ENCODE results near the gene AP1B1. TPM values are rescaled to one million over a fixed set of nuclear protein-coding genes. Genes with fewer than 3 reads are reported as not detected.

AP1B1 gene
- total RNA-seq, 1 experiment from 2014 or later, result 101 TPM

DNA sequence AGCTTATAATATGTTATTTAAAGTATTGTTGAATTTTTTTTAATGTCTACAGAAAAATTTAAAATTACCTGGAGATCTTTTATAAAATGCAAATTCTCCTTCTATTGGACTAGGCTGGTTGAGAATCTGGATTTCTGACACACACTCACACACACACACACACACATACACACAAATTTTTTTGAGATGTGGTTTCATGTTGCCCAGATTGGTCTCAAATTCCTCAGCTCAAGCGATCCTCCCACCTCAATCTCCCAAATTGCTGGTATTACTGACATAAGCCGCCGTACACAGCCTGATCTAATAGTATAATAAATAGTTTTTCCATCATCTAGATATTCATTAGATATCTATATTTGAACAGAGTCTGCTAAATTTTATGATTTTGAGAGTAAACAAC, 45.5 kb upstream of the AP1B1 start:
- no peaks in the 10 kb centered on the region for H3K36me3 ChIP-seq (ENCODE audit: control insufficient read depth, insufficient read depth, low read length)
- ChIA-PET POLR2A (no interaction called here), CTCF (no interaction called here)
- Mint-ChIP-seq H3K4me3 (ENCODE audit: unreplicated experiment) (no peak overlapping the region), H3K27ac (ENCODE audit: unreplicated experiment) (no peak overlapping the region), H3K36me3 (ENCODE audit: insufficient read depth, unreplicated experiment) (no peaks in the 10 kb centered on the region), H3K4me1 (ENCODE audit: low read depth, unreplicated experiment) (peaks cover 7% of the 10 kb centered on the region), H3K9me3 (ENCODE audit: unreplicated experiment) (no peaks in the 10 kb centered on the region), H3K27me3 (ENCODE audit: insufficient read depth, unreplicated experiment) (no peaks in the 10 kb centered on the region)
- intact Hi-C loops (cut with micrococcal nuclease; ENCODE audit: unreplicated experiment), result no loop called here
- H3K9me3 ChIP-seq, result no peaks in the 10 kb centered on the region
- BruUV-seq (replicated peaks), result no TSS peak
- H3K4me1 ChIP-seq, result peaks cover 16% of the 10 kb centered on the region
- TF ChIP-seq, protein P1, sequence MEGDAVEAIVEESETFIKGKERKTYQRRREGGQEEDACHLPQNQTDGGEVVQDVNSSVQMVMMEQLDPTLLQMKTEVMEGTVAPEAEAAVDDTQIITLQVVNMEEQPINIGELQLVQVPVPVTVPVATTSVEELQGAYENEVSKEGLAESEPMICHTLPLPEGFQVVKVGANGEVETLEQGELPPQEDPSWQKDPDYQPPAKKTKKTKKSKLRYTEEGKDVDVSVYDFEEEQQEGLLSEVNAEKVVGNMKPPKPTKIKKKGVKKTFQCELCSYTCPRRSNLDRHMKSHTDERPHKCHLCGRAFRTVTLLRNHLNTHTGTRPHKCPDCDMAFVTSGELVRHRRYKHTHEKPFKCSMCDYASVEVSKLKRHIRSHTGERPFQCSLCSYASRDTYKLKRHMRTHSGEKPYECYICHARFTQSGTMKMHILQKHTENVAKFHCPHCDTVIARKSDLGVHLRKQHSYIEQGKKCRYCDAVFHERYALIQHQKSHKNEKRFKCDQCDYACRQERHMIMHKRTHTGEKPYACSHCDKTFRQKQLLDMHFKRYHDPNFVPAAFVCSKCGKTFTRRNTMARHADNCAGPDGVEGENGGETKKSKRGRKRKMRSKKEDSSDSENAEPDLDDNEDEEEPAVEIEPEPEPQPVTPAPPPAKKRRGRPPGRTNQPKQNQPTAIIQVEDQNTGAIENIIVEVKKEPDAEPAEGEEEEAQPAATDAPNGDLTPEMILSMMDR (IDR thresholded peaks at IDR 0.05; ENCODE audit: insufficient read depth in 1 of 2, low read depth in 1 of 2, low read length in 1 of 2, severe bottlenecking in 1 of 2, unreplicated experiment in 1 of 2), result no peak
- DNase-seq, result no peak
- H3K27me3 ChIP-seq (replicated peaks; ENCODE audit: control insufficient read depth, insufficient read depth, low read length), result no peaks in the 10 kb centered on the region
- no peak overlapping the region for H3K4me3 ChIP-seq (ENCODE audit: low read depth, low read length)

DNA sequence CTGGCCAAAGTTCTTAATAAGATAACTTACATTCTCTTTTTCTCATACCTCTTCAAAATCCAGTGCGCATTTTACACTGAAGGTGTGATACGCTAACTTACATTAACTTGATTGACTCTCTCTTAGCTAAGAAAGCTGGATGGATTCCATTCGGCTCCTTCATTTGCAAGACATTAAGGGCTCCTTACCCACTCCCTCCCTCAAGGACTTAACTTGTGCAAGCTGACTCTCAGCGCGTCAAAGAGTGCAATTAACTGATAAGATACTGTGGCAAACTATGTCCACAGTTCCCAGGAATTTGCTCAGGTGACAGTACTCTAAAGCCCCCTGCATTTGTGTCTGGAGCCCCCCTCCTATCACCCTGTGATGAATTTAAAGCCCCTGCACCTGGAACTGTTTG, 43.6 kb upstream of the AP1B1 start:
- POLR2A ChIA-PET, result no interaction called here
- no peak overlapping the region for H3K4me3 Mint-ChIP-seq (ENCODE audit: unreplicated experiment)

DNA sequence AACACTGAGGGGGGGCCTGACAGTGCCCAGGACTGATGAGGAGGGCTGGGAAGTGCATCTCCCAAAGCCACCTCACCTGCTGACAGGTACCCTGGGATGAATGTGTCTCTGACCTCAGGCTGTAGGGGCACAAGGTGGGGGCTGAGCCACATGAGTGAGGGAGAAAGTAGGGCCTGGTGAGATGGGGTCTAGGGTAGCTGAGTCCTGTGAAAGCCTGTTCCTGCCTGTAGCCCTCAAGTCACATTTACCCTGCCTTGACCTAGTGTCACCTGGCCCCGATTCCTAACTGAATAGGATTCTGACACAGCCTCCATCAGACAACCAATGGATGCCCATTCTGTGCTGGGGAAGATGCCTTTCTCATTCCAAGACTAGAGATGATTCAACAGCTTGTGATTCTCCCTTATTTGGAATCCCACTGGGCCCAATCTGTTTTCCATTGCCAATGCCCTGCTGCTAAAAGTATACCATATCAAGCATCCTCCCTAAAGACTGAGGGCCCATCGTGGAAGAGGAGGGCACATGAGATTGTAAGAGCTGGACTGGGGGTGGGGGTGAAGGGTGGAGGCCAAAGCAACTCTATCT, 38.9 kb upstream of the AP1B1 start:
- no peak overlapping the region for H3K27ac Mint-ChIP-seq (ENCODE audit: unreplicated experiment)
- Histone ChIP-seq H3K4me3 (ENCODE audit: low read depth, low read length) (no peak overlapping the region), H3K4me1 (peaks cover 12% of the 10 kb centered on the region), H3K27me3 (replicated peaks; ENCODE audit: control insufficient read depth, insufficient read depth, low read length) (no peaks in the 10 kb centered on the region), H3K9me3 (no peaks in the 10 kb centered on the region), H3K36me3 (ENCODE audit: control insufficient read depth, insufficient read depth, low read length) (no peaks in the 10 kb centered on the region)
- intact Hi-C loops (cut with micrococcal nuclease; ENCODE audit: unreplicated experiment), result no loop called here
- H3K27me3 Mint-ChIP-seq (ENCODE audit: insufficient read depth, unreplicated experiment), result no peaks in the 10 kb centered on the region
- POLR2A ChIA-PET, result no interaction called here
- TF ChIP-seq, protein P1 (IDR thresholded peaks at IDR 0.05; ENCODE audit: insufficient read depth in 1 of 2, low read depth in 1 of 2, low read length in 1 of 2, severe bottlenecking in 1 of 2, unreplicated experiment in 1 of 2), result no peak
- H3K4me3 Mint-ChIP-seq (ENCODE audit: unreplicated experiment), result no peak overlapping the region
- DNase-seq, result no peak
- no TSS peak for BruUV-seq (replicated peaks)
- H3K9me3 Mint-ChIP-seq (ENCODE audit: unreplicated experiment), result no peaks in the 10 kb centered on the region
- CTCF ChIA-PET, result no interaction called here
- H3K4me1 Mint-ChIP-seq (ENCODE audit: low read depth, unreplicated experiment), result peaks cover 6% of the 10 kb centered on the region
- H3K36me3 Mint-ChIP-seq (ENCODE audit: insufficient read depth, unreplicated experiment), result no peaks in the 10 kb centered on the region

More for the DNA sequence above, 43.6 kb upstream of the AP1B1 start:
- H3K4me1 ChIP-seq, result peaks cover 16% of the 10 kb centered on the region
- H3K27me3 ChIP-seq (replicated peaks; ENCODE audit: control insufficient read depth, insufficient read depth, low read length), result no peaks in the 10 kb centered on the region
- no peaks in the 10 kb centered on the region for H3K27me3 Mint-ChIP-seq (ENCODE audit: insufficient read depth, unreplicated experiment)
- no peak overlapping the region for H3K27ac Mint-ChIP-seq (ENCODE audit: unreplicated experiment)
- H3K4me3 ChIP-seq (ENCODE audit: low read depth, low read length), result no peak overlapping the region
- intact Hi-C loops (cut with micrococcal nuclease; ENCODE audit: unreplicated experiment), result no loop called here
- no peaks in the 10 kb centered on the region for H3K36me3 Mint-ChIP-seq (ENCODE audit: insufficient read depth, unreplicated experiment)
- CTCF ChIA-PET, result no interaction called here
- no TSS peak for BruUV-seq (replicated peaks)
- no peaks in the 10 kb centered on the region for H3K9me3 Mint-ChIP-seq (ENCODE audit: unreplicated experiment)
- TF ChIP-seq, protein P1 (IDR thresholded peaks at IDR 0.05; ENCODE audit: insufficient read depth in 1 of 2, low read depth in 1 of 2, low read length in 1 of 2, severe bottlenecking in 1 of 2, unreplicated experiment in 1 of 2), result no peak
- no peaks in the 10 kb centered on the region for H3K36me3 ChIP-seq (ENCODE audit: control insufficient read depth, insufficient read depth, low read length)
- peak; percentile 41 to 62 for DNase-seq
- peaks cover 7% of the 10 kb centered on the region for H3K4me1 Mint-ChIP-seq (ENCODE audit: low read depth, unreplicated experiment)
- no peaks in the 10 kb centered on the region for H3K9me3 ChIP-seq
